ENCODE results near the gene BCL2L14. TPM values are rescaled to one million over a fixed set of nuclear protein-coding genes. Genes with fewer than 3 reads are reported as not detected.

The BCL2L14 gene
- 1 to 10 TPM in 2 of 5 donors, under 1 TPM in 2, not detected in 1; 0.47 to 1.1 (median 0.77) TPM for total RNA-seq
- 1.5 TPM for total RNA-seq (2013)
- total RNA-seq = 0.14 to 9.0 (median 1.5) reads per million in 29 experiments

DNA sequence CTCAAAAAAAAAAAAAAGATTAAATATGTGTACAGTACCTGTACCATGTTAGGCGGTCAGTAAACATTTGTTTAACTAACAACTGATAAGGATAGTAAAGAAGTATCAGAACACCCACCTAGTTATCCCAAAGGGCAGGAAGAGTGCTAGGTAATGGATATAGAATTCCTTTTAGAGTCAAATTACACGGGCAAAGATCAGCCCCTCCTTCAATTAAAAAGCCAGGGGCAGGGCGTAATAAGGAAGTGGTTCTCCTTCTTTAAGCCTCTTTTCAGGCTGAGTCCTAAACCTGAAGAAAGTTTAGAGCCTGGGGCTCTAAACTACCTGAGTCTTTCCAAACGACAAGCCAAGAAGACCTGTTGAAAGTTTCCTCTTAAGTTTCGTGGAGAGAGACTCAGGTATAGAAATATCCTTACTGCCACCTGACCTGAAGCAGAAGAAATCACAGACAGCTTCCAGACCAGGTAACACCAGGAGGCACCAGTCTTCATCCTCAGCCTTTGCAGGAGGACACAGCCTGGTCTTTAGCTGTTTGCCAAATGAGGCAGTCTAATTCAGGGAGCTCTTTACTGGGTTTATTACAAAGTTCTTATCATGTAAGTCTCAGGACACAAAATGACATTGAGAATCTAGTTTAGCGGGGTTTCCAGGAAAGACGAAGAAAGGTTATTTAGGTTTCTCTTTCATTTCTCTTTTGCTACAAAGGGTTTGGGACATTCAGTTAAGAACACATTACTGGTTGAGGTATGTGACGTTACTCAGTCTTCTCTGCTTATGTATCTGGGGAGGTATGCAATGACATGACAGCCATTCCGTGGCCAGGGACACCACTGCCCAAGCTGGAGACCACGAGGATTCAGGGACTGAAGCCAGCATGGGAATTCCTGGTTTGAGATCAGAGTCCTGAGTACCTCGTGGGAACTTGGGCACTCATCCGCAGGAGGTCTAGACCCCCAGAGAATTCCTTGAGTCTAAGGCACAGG is at the start of gene BCL2L14:
Gene BCL2L14 (plus strand): TSS at position 266 of the 983 bp plus-strand sequence. CDS start 8,367 bp downstream, outside the sequence.
- Histone ChIP-seq H3K4me3 (ENCODE audit: control insufficient read depth in 1 of 2, extremely low read depth in 1 of 2, low read length in 1 of 2) (peak within 1 kb of the TSS in 1 of 2 donors; percentile 16), H3K4me1 (ENCODE audit: control insufficient read depth in 1 of 2, extremely low read depth in 1 of 2, insufficient read depth in 2 of 2, low read length in 2 of 2) (peaks cover 0 to 18% of the 10 kb centered on the region in 2 experiments), H3K27ac (ENCODE audit: low read length) (no peak within 1 kb of the TSS), H3K9me3 (no peaks in the 10 kb centered on the region), H3K27me3 (replicated peaks in 1 of 2; ENCODE audit: control insufficient read depth in 2 of 2, extremely low read depth in 1 of 2, insufficient read depth in 2 of 2, low read length in 1 of 2) (peaks cover 0 to 4% of the 10 kb centered on the region in 2 experiments), H3K36me3 (ENCODE audit: control insufficient read depth in 2 of 2, extremely low read depth in 1 of 2, insufficient read depth in 1 of 2, low read length in 1 of 2) (no peaks in the 10 kb centered on the region)
- CTCF ChIA-PET = interaction anchor here (0.6 kb wide), 2 partner anchors 198 to 890 kb away, joined by 4 to 10 read pairs; no protein-coding TSS in a partner anchor
- Mint-ChIP-seq H3K27ac (peak within 1 kb of the TSS; percentile 82 to 85), H3K4me3 (peak within 1 kb of the TSS; percentile 69 to 78 (median 72)), H3K4me1 (peaks cover 23 to 28% (median 24%) of the 10 kb centered on the region in 3 donors), H3K36me3 (no peaks in the 10 kb centered on the region), H3K9me3 (no peaks in the 10 kb centered on the region), H3K27me3 (peaks cover 2 to 3% of the 10 kb centered on the region in 2 donors)
- WGBS (ENCODE audit: insufficient coverage) = 31% methylated on average over 5 of the region's 12 CpGs
- peak; percentile 47 to 66 (median 56) for ATAC-seq (replicated peaks in 1 of 4)
- DNase-seq = peak in 2 of 35 experiments; percentile 5 to 37
- POLR2A ChIA-PET = interaction anchor here in 1 of 2 donors (0.6 kb wide), 1 partner anchor 185 kb away, joined by 8 read pairs; no protein-coding TSS in a partner anchor

- Histone ChIP-seq H3K4me1 (ENCODE audit: control insufficient read depth in 1 of 2, extremely low read depth in 1 of 2, insufficient read depth in 2 of 2, low read length in 2 of 2) (peaks cover 0 to 22% of the 10 kb centered on the region in 2 experiments), H3K36me3 (ENCODE audit: control insufficient read depth in 2 of 2, extremely low read depth in 1 of 2, insufficient read depth in 1 of 2, low read length in 1 of 2) (no peaks in the 10 kb centered on the region), H3K4me3 (ENCODE audit: control insufficient read depth in 1 of 2, extremely low read depth in 1 of 2, low read length in 1 of 2) (no peak overlapping the region), H3K9me3 (no peaks in the 10 kb centered on the region), H3K27ac (ENCODE audit: low read length) (no peak overlapping the region), H3K27me3 (replicated peaks in 1 of 2; ENCODE audit: control insufficient read depth in 2 of 2, extremely low read depth in 1 of 2, insufficient read depth in 2 of 2, low read length in 1 of 2) (no peaks in the 10 kb centered on the region)
- Mint-ChIP-seq H3K4me3 (no peak overlapping the region), H3K27me3 (no peaks in the 10 kb centered on the region), H3K36me3 (peaks cover 4% of the 10 kb centered on the region), H3K9me3 (peaks cover 0 to 11% (median 5%) of the 10 kb centered on the region in 3 donors), H3K27ac (peak overlapping the region; percentile 37 to 73), H3K4me1 (peaks cover 33 to 53% (median 39%) of the 10 kb centered on the region in 3 donors)
- POLR2A ChIA-PET = interaction anchor here in 1 of 2 donors (0.6 kb wide), 1 partner anchor 375 kb away, joined by 7 read pairs; no protein-coding TSS in a partner anchor
- CTCF ChIA-PET = interaction anchor here (0.6 to 0.7 kb wide), 2 partner anchors 11 to 181 kb away, joined by 3 read pairs; no protein-coding TSS in a partner anchor
- ATAC-seq (replicated peaks in 1 of 4) = no peak
- DNase-seq = no peak
- 92% methylated on average over 7 of the region's 8 CpGs for WGBS (ENCODE audit: insufficient coverage)
Observed at GRCh38 chr12:12022306-12022936, 48.3 kb upstream of the BCL2L14 start.

GRCh38 chr12:12023456-12023855 is 47.3 kb upstream of the BCL2L14 start:
- Mint-ChIP-seq H3K4me3 (peak overlapping the region in 1 of 3 donors; percentile 32), H3K9me3 (peaks cover 0 to 15% (median 5%) of the 10 kb centered on the region in 3 donors), H3K4me1 (peaks cover 28 to 51% (median 39%) of the 10 kb centered on the region in 3 donors), H3K27ac (peak overlapping the region; percentile 49 to 73), H3K27me3 (no peaks in the 10 kb centered on the region), H3K36me3 (peaks cover 4% of the 10 kb centered on the region)
- no peaks in the 10 kb centered on the region for H3K9me3 ChIP-seq
- H3K4me1 ChIP-seq (ENCODE audit: control insufficient read depth in 1 of 2, extremely low read depth in 1 of 2, insufficient read depth in 2 of 2, low read length in 2 of 2) = peaks cover 0 to 22% of the 10 kb centered on the region in 2 experiments
- no peaks in the 10 kb centered on the region for H3K27me3 ChIP-seq (replicated peaks in 1 of 2; ENCODE audit: control insufficient read depth in 2 of 2, extremely low read depth in 1 of 2, insufficient read depth in 2 of 2, low read length in 1 of 2)
- no peak for ATAC-seq (replicated peaks in 1 of 4)
- 83% methylated on average over 1 of the region's 2 CpGs for WGBS (ENCODE audit: insufficient coverage)
- CTCF ChIA-PET = no interaction called here
- DNase-seq = no peak
- no peak overlapping the region for H3K4me3 ChIP-seq (ENCODE audit: control insufficient read depth in 1 of 2, extremely low read depth in 1 of 2, low read length in 1 of 2)
- no peaks in the 10 kb centered on the region for H3K36me3 ChIP-seq (ENCODE audit: control insufficient read depth in 2 of 2, extremely low read depth in 1 of 2, insufficient read depth in 1 of 2, low read length in 1 of 2)
- POLR2A ChIA-PET = no interaction called here
- no peak overlapping the region for H3K27ac ChIP-seq (ENCODE audit: low read length)

GRCh38 chr12:12024911-12025682 is 45.6 kb upstream of the BCL2L14 start:
- 40% methylated on average over 6 of the region's 10 CpGs for WGBS (ENCODE audit: insufficient coverage)
- H3K4me1 ChIP-seq (ENCODE audit: control insufficient read depth in 1 of 2, extremely low read depth in 1 of 2, insufficient read depth in 2 of 2, low read length in 2 of 2) = peaks cover 0 to 22% of the 10 kb centered on the region in 2 experiments
- H3K27me3 ChIP-seq (replicated peaks in 1 of 2; ENCODE audit: control insufficient read depth in 2 of 2, extremely low read depth in 1 of 2, insufficient read depth in 2 of 2, low read length in 1 of 2) = no peaks in the 10 kb centered on the region
- H3K4me3 Mint-ChIP-seq = peak overlapping the region; percentile 28 to 35 (median 32)
- peak in 27 of 35 experiments; percentile 16 to 68 (median 29) for DNase-seq
- peaks cover 0 to 15% (median 5%) of the 10 kb centered on the region in 3 donors for H3K9me3 Mint-ChIP-seq
- H3K4me3 ChIP-seq (ENCODE audit: control insufficient read depth in 1 of 2, extremely low read depth in 1 of 2, low read length in 1 of 2) = no peak overlapping the region
- POLR2A ChIA-PET = no interaction called here
- peak; percentile 66 to 98 (median 89) for ATAC-seq (replicated peaks in 1 of 4)
- peaks cover 28 to 49% (median 39%) of the 10 kb centered on the region in 3 donors for H3K4me1 Mint-ChIP-seq
- peak overlapping the region; percentile 68 for H3K27ac ChIP-seq (ENCODE audit: low read length)
- peaks cover 4% of the 10 kb centered on the region for H3K36me3 Mint-ChIP-seq
- CTCF ChIA-PET = interaction anchor here in 1 of 2 donors (0.5 to 0.6 kb wide), 3 partner anchors 310 to 444 kb away, joined by 3 to 8 read pairs (median 3); no protein-coding TSS in a partner anchor
- no peaks in the 10 kb centered on the region for H3K9me3 ChIP-seq
- H3K36me3 ChIP-seq (ENCODE audit: control insufficient read depth in 2 of 2, extremely low read depth in 1 of 2, insufficient read depth in 1 of 2, low read length in 1 of 2) = no peaks in the 10 kb centered on the region
- peak overlapping the region; percentile 73 to 81 for H3K27ac Mint-ChIP-seq
- H3K27me3 Mint-ChIP-seq = no peaks in the 10 kb centered on the region

GRCh38 chr12:12025799-12026386 is 44.8 kb upstream of the BCL2L14 start:
- Histone ChIP-seq H3K4me3 (ENCODE audit: control insufficient read depth in 1 of 2, extremely low read depth in 1 of 2, low read length in 1 of 2) (no peak overlapping the region), H3K36me3 (ENCODE audit: control insufficient read depth in 2 of 2, extremely low read depth in 1 of 2, insufficient read depth in 1 of 2, low read length in 1 of 2) (no peaks in the 10 kb centered on the region), H3K9me3 (no peaks in the 10 kb centered on the region), H3K4me1 (ENCODE audit: control insufficient read depth in 1 of 2, extremely low read depth in 1 of 2, insufficient read depth in 2 of 2, low read length in 2 of 2) (peaks cover 0 to 22% of the 10 kb centered on the region in 2 experiments), H3K27me3 (replicated peaks in 1 of 2; ENCODE audit: control insufficient read depth in 2 of 2, extremely low read depth in 1 of 2, insufficient read depth in 2 of 2, low read length in 1 of 2) (no peaks in the 10 kb centered on the region), H3K27ac (ENCODE audit: low read length) (no peak overlapping the region)
- ATAC-seq (replicated peaks in 1 of 4) = no peak
- peaks cover 28 to 49% (median 39%) of the 10 kb centered on the region in 3 donors for H3K4me1 Mint-ChIP-seq
- POLR2A ChIA-PET = no interaction called here
- no peaks in the 10 kb centered on the region for H3K27me3 Mint-ChIP-seq
- WGBS (ENCODE audit: insufficient coverage) = no CpG with 5 or more reads among the region's 2 CpGs
- H3K36me3 Mint-ChIP-seq = peaks cover 4% of the 10 kb centered on the region
- no peak for DNase-seq
- peak overlapping the region; percentile 73 to 83 for H3K27ac Mint-ChIP-seq
- H3K4me3 Mint-ChIP-seq = peak overlapping the region in 1 of 3 donors; percentile 32
- H3K9me3 Mint-ChIP-seq = peaks cover 0 to 15% (median 5%) of the 10 kb centered on the region in 3 donors
- CTCF ChIA-PET = no interaction called here
